RWPE1 (cell line): ENCODE results near the gene STK26.

Experiments used
- CTCF ChIA-PET: fragments of 350-600 bp; sonication (Branson Sonifier 250); formaldehyde crosslinking; extraction: SDS; loops from one replicate; lab custom pipeline; 2021; lab: Yijun Ruan, JAX
- POLR2A ChIA-PET: fragments of 400-600 bp; formaldehyde crosslinking; extraction: SDS; loops from one replicate; lab custom pipeline; 2020; ENCODE audit warnings: antibody characterized with exemption; ENCODE audit not compliant: low non-redundant PET; lab: Yijun Ruan, JAX
- DNase-seq: peaks from one replicate; pipeline ENCODE4 v3.0.0; 2012; ENCODE audit warnings: low spot score
- H3K27ac ChIP-seq: fragments of 450-650 bp; 2 replicates; pipeline ENCODE4 v1.5.1; 2017
- CTCF ChIP-seq: fragments of 450-650 bp; conservative IDR thresholded peaks from 2 replicates; pipeline ENCODE4 v1.5.1; 2017; ENCODE audit warnings: low read depth, mild to moderate bottlenecking

STK26 gene

GRCh38 chrX:132118358-132118757, 95.3 kb downstream of the STK26 start:
- no peak for DNase-seq
- CTCF ChIA-PET = no interaction called here
- TF ChIP-seq CTCF = no peak
- no peak overlapping the region for H3K27ac ChIP-seq
- POLR2A ChIA-PET = no interaction called here

GRCh38 chrX:132119283-132119682, 96.2 kb downstream of the STK26 start:
- POLR2A ChIA-PET = no interaction called here
- H3K27ac ChIP-seq = no peak overlapping the region
- DNase-seq = no peak
- CTCF ChIA-PET = no interaction called here
- no peak for TF ChIP-seq CTCF

- CTCF ChIA-PET = no interaction called here
- no peak for DNase-seq
- POLR2A ChIA-PET = no interaction called here
- no peak overlapping the region for H3K27ac ChIP-seq
- no peak for TF ChIP-seq CTCF
These were observed 96.9 kb downstream of the STK26 start for GRCh38 chrX:132119821-132120515.

GRCh38 chrX:132120913-132121312, 97.8 kb downstream of the STK26 start:
- H3K27ac ChIP-seq = no peak overlapping the region
- no peak for DNase-seq
- POLR2A ChIA-PET = no interaction called here
- TF ChIP-seq CTCF = no peak
- CTCF ChIA-PET = no interaction called here
